ENCODE results near the gene ARHGAP1. TPM values are rescaled to one million over a fixed set of nuclear protein-coding genes. Genes with fewer than 3 reads are reported as not detected.
A peak's percentile ranks its signal among the peaks of the same experiment; 100 is the strongest.

Gene ARHGAP1
- total RNA-seq, 1 experiment from 2014 or later = 16.1 TPM

GRCh38 chr11:46676436-46677158 lies 23.8 kb downstream of the ARHGAP1 start:
- Histone ChIP-seq H3K79me2 (ENCODE audit: low read length) (no peaks in the 10 kb centered on the region), H3K27me3 (ENCODE audit: low read length) (no peaks in the 10 kb centered on the region), H3K27ac (ENCODE audit: low read length) (no peak overlapping the region), H3K4me3 (ENCODE audit: low read length) (no peak overlapping the region), H3K9ac (ENCODE audit: low read length) (no peak overlapping the region), H2AFZ (ENCODE audit: low read length) (no peak overlapping the region), H3K36me3 (ENCODE audit: low read depth, low read length) (peaks cover 3% of the 10 kb centered on the region; the same call in 1 of the 2 replicates), H3K9me2 (replicated peaks; ENCODE audit: low read length) (no peaks in the 10 kb centered on the region), H3F3A (ENCODE audit: low read length, unreplicated experiment) (no peaks in the 10 kb centered on the region), H3K9me3 (ENCODE audit: low read length) (no peaks in the 10 kb centered on the region), H4K20me1 (ENCODE audit: low read length) (no peaks in the 10 kb centered on the region), H3K4me1 (ENCODE audit: insufficient read depth, low read length) (peaks cover 13% of the 10 kb centered on the region), H3K4me2 (ENCODE audit: low read length) (no peak overlapping the region)
- no TSS peak for BruUV-seq (replicated peaks)
- DNase-seq = no peak
- ChIA-PET POLR2A (ENCODE audit: unreplicated experiment) (no interaction called here), CTCF (no interaction called here)
- ATAC-seq = no peak
- no peak for TF ChIP-seq EZH2phosphoT487 (IDR thresholded peaks at IDR 0.05; ENCODE audit: borderline replicate concordance, low read length)
- no peak for TF ChIP-seq CTCF (conservative IDR thresholded peaks at IDR 0.05; ENCODE audit: low read depth, low read length)
- TF ChIP-seq EZH2 (IDR thresholded peaks at IDR 0.05; ENCODE audit: low read length, unreplicated experiment) = no peak
- intact Hi-C loops (cut with micrococcal nuclease) = loop anchor here (5.0 to 10.0 kb wide), 2 partner anchors 78 to 131 kb away; no protein-coding TSS in a partner anchor

GRCh38 chr11:46675949-46676348 lies 24.5 kb downstream of the ARHGAP1 start:
- no peaks in the 10 kb centered on the region for H3K9me2 ChIP-seq (replicated peaks; ENCODE audit: low read length)
- ATAC-seq (no peak), DNase-seq (no peak)
- no peak overlapping the region for H3K4me3 ChIP-seq (ENCODE audit: low read length)
- ChIA-PET CTCF (no interaction called here), POLR2A (ENCODE audit: unreplicated experiment) (no interaction called here)
- no peaks in the 10 kb centered on the region for H3K9me3 ChIP-seq (ENCODE audit: low read length)
- no TSS peak for BruUV-seq (replicated peaks)
- H3K27me3 ChIP-seq (ENCODE audit: low read length) = no peaks in the 10 kb centered on the region
- TF ChIP-seq EZH2phosphoT487 (IDR thresholded peaks at IDR 0.05; ENCODE audit: borderline replicate concordance, low read length) (no peak), CTCF (conservative IDR thresholded peaks at IDR 0.05; ENCODE audit: low read depth, low read length) (no peak), EZH2 (IDR thresholded peaks at IDR 0.05; ENCODE audit: low read length, unreplicated experiment) (no peak)
- H3K36me3 ChIP-seq (ENCODE audit: low read depth, low read length) = peaks cover 6% of the 10 kb centered on the region; the same call in 1 of the 2 replicates
- H3K9ac ChIP-seq (ENCODE audit: low read length) = no peak overlapping the region
- peaks cover 13% of the 10 kb centered on the region for H3K4me1 ChIP-seq (ENCODE audit: insufficient read depth, low read length)
- H2AFZ ChIP-seq (ENCODE audit: low read length) = no peak overlapping the region
- H3K27ac ChIP-seq (ENCODE audit: low read length) = peak overlapping the region; percentile 38
- intact Hi-C loops (cut with micrococcal nuclease) = loop anchor here (5.0 to 10.0 kb wide), 2 partner anchors 79 to 131 kb away; no protein-coding TSS in a partner anchor
- H3K79me2 ChIP-seq (ENCODE audit: low read length) = no peaks in the 10 kb centered on the region
- H3F3A ChIP-seq (ENCODE audit: low read length, unreplicated experiment) = no peaks in the 10 kb centered on the region
- 0 out of 2 replicates have a peak overlapping the region, but pooled peaks have one; percentile 13 for H3K4me2 ChIP-seq (ENCODE audit: low read length)
- H4K20me1 ChIP-seq (ENCODE audit: low read length) = no peaks in the 10 kb centered on the region

Measured in PC-3 (cell line).